Measurements from ENCODE around the gene KRTAP5-10. TPM values are rescaled to one million over a fixed set of nuclear protein-coding genes. Genes with fewer than 3 reads are reported as not detected.
"Not testable (repeated sequence)": the region's sequence is repeated elsewhere in the genome, so short reads cannot be mapped to it uniquely, and the experiment has no call there.

KRTAP5-10 gene
- total RNA-seq, 2 donors from 2014 or later, result 0.37 TPM; not detected in 1

- Histone ChIP-seq H3K9me3 (no peaks in the 10 kb centered on the region), H3K27ac (no peak overlapping the region), H3K36me3 (no peaks in the 10 kb centered on the region), H3K4me3 (no peak overlapping the region), H3K9ac (ENCODE audit: low read depth in 2 of 2, low read length in 2 of 2) (no peak overlapping the region), H3K27me3 (no peaks in the 10 kb centered on the region), H3K4me1 (no peaks in the 10 kb centered on the region)
- DNase-seq, result no peak
- no peak for TF ChIP-seq CTCF (IDR thresholded peaks at IDR 0.05)
- intact Hi-C loops (cut with DNase I), result no loop called here
Measured at GRCh38 chr11:71577469-71578004, 12.2 kb downstream of the KRTAP5-10 start.

GRCh38 chr11:71579513-71579912 lies 14.2 kb downstream of the KRTAP5-10 start:
- H3K27ac ChIP-seq; H3K36me3 ChIP-seq; H3K9ac ChIP-seq (ENCODE audit: low read depth in 2 of 2, low read length in 2 of 2); intact Hi-C loops (cut with DNase I); H3K4me1 ChIP-seq; DNase-seq; H3K9me3 ChIP-seq; H3K27me3 ChIP-seq; H3K4me3 ChIP-seq: not testable (repeated sequence)

- TF ChIP-seq CTCF (IDR thresholded peaks at IDR 0.05), result peak; percentile 79
- H3K4me1 ChIP-seq, result no peaks in the 10 kb centered on the region
- intact Hi-C loops (cut with DNase I), result no loop called here
- no peak overlapping the region for H3K27ac ChIP-seq
- no peaks in the 10 kb centered on the region for H3K27me3 ChIP-seq
- DNase-seq, result peak; percentile 69
- H3K9ac ChIP-seq (ENCODE audit: low read depth in 2 of 2, low read length in 2 of 2), result no peak overlapping the region
- no peaks in the 10 kb centered on the region for H3K9me3 ChIP-seq
- H3K36me3 ChIP-seq, result no peaks in the 10 kb centered on the region
- H3K4me3 ChIP-seq, result no peak overlapping the region
Measured at GRCh38 chr11:71580057-71581003, 15.0 kb downstream of the KRTAP5-10 start.

GRCh38 chr11:71581826-71582225 lies 16.5 kb downstream of the KRTAP5-10 start:
- Histone ChIP-seq H3K36me3 (no peaks in the 10 kb centered on the region), H3K27ac (no peak overlapping the region), H3K4me3 (no peak overlapping the region), H3K9ac (ENCODE audit: low read depth in 2 of 2, low read length in 2 of 2) (no peak overlapping the region), H3K27me3 (no peaks in the 10 kb centered on the region), H3K9me3 (no peaks in the 10 kb centered on the region), H3K4me1 (no peaks in the 10 kb centered on the region)
- TF ChIP-seq CTCF (IDR thresholded peaks at IDR 0.05), result no peak
- DNase-seq, result no peak
- intact Hi-C loops (cut with DNase I), result no loop called here

GRCh38 chr11:71582309-71582895 lies 17.0 kb downstream of the KRTAP5-10 start, which contains the start of gene KRTAP5-11:
Gene KRTAP5-11 (minus strand): TSS chr11:71582875. CDS start chr11:71582837, 38 bp downstream.
- H3K4me1 ChIP-seq, result no peaks in the 10 kb centered on the region
- intact Hi-C loops (cut with DNase I), result no loop called here
- no peak for TF ChIP-seq CTCF (IDR thresholded peaks at IDR 0.05)
- H3K9ac ChIP-seq (ENCODE audit: low read depth in 2 of 2, low read length in 2 of 2), result no peak within 1 kb of the TSS
- H3K9me3 ChIP-seq, result no peaks in the 10 kb centered on the region
- no peaks in the 10 kb centered on the region for H3K36me3 ChIP-seq
- no peak within 1 kb of the TSS for H3K27ac ChIP-seq
- H3K4me3 ChIP-seq, result no peak within 1 kb of the TSS
- DNase-seq, result no peak
- no peaks in the 10 kb centered on the region for H3K27me3 ChIP-seq

GRCh38 chr11:71582969-71583368 lies 17.6 kb downstream of the KRTAP5-10 start:
- H3K27ac ChIP-seq; H3K9me3 ChIP-seq; DNase-seq; intact Hi-C loops (cut with DNase I); H3K9ac ChIP-seq (ENCODE audit: low read depth in 2 of 2, low read length in 2 of 2); H3K4me3 ChIP-seq; H3K36me3 ChIP-seq; H3K4me1 ChIP-seq; H3K27me3 ChIP-seq: not testable (repeated sequence)

- H3K27ac ChIP-seq; intact Hi-C loops (cut with DNase I); DNase-seq; H3K36me3 ChIP-seq; H3K4me1 ChIP-seq; H3K9ac ChIP-seq (ENCODE audit: low read depth in 2 of 2, low read length in 2 of 2); H3K9me3 ChIP-seq; H3K27me3 ChIP-seq; H3K4me3 ChIP-seq: not testable (repeated sequence)
Measured at GRCh38 chr11:71585673-71586072, 20.3 kb downstream of the KRTAP5-10 start.

- H3K27me3 ChIP-seq; H3K9me3 ChIP-seq; H3K27ac ChIP-seq; H3K4me1 ChIP-seq; intact Hi-C loops (cut with DNase I); H3K36me3 ChIP-seq; H3K9ac ChIP-seq (ENCODE audit: low read depth in 2 of 2, low read length in 2 of 2); H3K4me3 ChIP-seq: not testable (repeated sequence)
- DNase-seq, result peak; percentile 32
Measured at GRCh38 chr11:71588314-71588713, 23.0 kb downstream of the KRTAP5-10 start.

- H3K9ac ChIP-seq (ENCODE audit: low read depth in 2 of 2, low read length in 2 of 2); H3K4me1 ChIP-seq; H3K4me3 ChIP-seq; H3K9me3 ChIP-seq; H3K27me3 ChIP-seq; DNase-seq; H3K36me3 ChIP-seq; H3K27ac ChIP-seq; intact Hi-C loops (cut with DNase I): not testable (repeated sequence)
Measured at GRCh38 chr11:71588822-71589545, 23.6 kb downstream of the KRTAP5-10 start.

Data from colonic mucosa (tissue), 4 donors.